HCEC 1CT (cell line): ENCODE data around the gene PDGFC.
"Not testable (repeated sequence)": the region's sequence is repeated elsewhere in the genome, so short reads cannot be mapped to it uniquely, and the experiment has no call there.

ENCODE experiments used
- DNase-seq: peaks from one replicate; pipeline ENCODE4 v3.0.0-alpha.2; 2017

The PDGFC gene

DNA sequence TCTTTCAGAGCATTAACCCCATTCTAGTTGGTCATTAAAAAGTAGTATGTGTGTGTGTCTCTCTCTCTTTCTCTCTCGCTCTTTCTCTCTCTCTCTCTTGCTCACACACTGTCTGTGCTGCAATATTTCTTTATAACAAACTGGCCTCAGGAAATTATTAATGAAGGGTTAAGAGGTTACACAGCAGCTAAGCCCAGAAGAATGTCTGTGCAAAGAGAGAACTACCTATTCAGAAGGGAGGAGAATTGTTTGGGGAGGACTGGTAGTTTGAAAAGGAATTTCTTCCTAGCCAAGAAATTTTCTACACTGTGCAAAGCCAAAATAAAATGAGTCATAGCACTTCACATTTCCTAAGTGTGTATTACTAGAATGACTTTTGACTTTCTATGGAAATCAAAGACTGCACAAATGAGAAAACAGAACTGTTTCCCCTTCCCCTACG is 22.2 kb downstream of the PDGFC start:
- peak; percentile 73 for DNase-seq

DNA sequence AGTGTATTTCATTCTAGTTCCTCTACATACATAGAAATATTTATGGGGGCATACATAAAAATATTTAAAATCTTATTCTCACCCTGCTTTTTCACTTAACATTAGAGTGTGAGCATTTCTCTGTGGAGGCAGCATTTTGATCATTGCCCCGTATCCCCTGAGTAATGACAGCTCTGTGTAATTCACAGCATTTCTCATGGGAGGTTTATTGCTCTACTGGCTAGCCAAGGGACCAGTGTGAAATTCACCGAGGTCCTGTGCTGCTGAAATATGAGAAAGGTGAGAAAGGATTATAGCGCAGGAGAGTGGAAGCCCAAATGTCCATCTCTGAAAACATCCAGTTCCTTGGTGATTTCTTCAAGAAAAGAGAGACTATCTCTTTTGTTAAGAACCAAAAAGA is 22.9 kb downstream of the PDGFC start:
- DNase-seq = no peak

DNA sequence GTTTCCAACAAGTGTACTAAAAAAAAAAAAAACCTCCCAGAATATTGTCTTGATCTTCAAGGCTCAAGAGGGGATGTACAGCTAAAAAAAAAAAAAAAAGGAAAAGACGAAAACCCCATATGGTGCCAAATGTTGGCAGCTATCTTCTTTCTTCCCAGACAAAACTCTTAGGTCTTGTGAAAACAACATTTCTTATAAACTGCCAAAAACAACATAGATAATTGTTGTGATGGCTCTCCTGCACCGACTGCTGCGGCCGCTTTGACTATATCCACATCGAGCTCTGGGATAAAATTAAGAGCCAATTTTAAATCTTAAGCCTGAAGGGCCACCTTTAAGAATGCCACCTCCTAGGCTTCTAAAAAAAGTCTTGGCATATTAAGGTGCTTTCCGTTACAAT is 23.5 kb downstream of the PDGFC start:
- no peak for DNase-seq

DNA sequence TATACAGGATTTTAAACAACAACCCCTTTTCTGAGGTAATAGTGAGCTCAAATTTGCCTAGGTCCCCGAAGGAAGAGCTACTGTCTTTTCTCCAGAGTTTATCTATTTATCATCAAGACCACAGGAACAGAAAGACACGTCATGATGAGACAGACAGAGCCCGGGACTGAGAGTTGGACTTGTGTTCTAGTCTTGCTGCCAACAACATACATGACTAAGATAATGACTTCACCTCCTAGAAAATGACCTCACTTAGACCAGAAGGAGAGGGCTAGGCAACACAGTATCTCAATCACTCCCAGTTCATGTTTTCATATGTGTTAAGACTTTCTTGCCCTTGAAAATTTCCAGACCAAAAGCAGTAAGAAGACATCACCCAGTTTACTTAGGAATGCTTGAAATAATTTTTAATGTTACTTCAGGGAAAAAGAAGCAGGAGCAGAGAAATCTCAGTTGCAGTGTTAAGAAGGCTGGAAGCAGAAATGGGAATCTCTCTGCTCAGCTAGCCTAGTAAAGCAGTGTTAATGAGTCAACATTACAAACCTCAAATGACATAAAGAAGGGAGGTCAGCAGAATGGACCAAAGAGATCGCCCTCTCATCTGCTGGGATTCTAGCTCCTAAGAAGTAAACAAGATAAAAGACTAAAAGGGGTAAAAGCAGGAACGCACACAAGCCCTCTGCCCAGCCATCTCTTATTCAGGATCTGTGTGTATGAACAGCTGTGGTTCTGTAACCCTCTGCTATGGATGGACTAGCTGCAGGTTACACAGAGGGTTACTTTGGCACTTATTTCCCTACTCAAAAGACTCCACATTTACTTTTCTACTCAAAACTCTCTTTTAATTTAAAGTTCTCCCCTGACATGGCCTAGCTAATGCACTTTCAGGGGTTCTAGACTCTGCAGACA is 24.8 kb downstream of the PDGFC start:
- peak; percentile 96 for DNase-seq

DNA sequence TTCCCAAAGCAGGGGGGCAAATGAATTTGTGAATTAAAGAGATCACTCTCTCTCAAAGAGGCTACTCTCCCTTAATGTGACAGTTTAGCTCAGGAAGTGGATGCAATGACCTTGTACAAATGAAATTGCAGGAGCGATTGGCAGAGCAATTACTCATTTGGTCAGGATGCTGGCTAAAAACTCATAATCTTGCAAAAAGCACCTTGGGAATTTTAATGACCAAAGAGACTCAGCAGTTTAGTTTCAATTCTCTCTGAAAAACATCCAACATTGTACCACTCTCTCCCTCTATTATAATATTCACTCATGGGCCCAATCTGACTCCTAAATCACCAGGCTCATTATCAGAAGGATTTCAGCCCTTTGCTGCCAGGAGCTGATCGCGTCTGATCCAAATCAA is 26.1 kb downstream of the PDGFC start:
- DNase-seq = no peak

DNA sequence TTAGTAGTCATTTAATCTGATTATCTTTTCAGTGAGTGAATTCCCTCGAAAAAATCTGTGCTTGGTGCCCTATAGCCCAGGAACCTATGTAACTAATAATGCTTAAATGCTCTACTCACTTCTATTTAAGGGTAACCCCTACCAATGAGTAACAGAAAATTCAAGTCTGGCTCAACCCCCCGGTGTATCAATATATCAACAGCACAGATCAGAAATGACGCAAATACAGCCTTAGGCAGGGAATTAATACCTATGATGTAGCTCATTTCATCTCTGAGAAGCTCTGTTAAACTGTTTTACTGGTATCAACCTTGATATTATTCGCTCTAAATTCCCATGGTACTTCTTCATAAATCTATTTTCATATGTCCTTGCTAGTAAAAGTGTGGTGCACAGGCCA is 28.6 kb downstream of the PDGFC start:
- DNase-seq = no peak

DNA sequence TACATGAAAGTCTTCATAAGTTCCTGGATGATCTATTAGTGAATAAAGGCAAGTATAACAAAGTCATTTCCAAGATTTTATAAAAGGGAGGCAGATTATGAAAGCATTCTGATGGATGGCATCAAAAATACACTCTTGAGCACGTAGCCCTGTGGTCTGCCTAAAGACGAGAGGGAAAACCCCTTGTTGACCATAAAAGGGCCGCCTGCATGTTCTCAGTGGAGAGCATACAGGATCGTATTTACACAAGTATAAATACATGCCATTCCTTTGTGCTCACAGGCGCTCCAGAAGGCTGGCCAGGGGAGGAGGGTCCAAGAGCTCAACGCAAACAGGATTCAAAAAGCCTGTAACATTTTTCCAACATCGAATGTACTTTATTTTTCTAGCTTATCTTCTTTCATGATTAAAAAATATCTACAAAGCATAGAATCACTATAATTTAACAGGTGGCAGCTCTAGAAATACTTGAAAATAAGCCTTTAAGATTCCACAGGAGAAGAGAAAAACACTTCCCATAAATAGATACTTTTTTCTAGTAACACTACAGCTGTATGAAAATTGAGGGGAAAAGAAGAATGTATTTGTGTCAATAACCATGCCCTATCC is 29.6 kb downstream of the PDGFC start:
- DNase-seq = peak; percentile 90

DNA sequence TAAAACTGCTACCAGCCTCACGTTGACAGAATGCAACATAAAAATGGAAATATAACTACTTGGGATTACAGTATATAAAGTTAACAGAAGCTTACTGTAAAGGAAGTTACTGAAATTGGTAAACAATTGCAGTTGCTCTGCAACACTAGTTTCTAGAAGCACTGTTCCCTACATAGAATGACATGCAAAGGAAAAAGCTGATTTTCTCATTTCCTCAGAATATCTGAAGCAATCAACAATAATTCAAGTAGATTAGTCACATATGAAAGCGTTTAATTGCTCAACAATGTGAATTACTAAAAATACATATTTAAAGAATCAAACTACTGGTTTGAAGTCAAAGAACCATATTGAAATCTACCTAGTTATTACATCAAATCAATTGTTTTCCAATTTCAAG is 31.8 kb downstream of the PDGFC start:
- peak; percentile 40 for DNase-seq

DNA sequence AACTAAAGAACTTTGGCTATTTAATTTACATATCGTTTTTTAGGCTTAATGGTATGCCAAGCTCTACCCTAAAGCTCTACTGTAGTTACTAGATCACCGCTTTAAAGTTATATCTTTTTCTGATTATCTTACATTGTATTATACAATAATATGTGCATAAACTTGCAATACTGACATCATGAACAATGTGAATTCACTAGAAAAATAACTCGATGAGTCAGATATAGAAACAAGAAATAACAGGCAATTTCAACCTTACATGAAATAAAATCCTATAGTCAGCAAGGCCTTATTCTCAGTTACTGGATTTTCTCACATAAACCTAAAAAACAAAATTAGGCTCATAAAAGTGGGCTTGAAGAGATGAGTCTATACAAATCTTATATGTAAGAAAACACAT is 32.5 kb downstream of the PDGFC start:
- DNase-seq = no peak

DNA sequence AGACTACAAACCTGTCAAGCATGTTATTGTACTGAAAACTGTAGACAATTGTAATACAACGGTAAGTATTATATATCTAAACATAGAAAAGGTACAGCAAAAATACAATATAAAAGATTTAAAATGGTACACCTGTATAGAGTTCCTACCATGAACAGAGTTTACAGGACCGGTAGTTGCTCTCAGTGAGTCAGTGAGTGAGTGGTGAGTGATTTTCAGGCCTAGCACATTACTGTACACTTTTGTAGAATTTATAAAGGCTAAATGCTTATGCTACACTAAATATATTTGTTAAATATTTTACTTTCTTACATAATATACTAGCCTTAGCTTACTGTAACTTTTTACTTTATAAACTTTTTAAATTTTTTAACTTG is 37.4 kb downstream of the PDGFC start:
- no peak for DNase-seq

DNA sequence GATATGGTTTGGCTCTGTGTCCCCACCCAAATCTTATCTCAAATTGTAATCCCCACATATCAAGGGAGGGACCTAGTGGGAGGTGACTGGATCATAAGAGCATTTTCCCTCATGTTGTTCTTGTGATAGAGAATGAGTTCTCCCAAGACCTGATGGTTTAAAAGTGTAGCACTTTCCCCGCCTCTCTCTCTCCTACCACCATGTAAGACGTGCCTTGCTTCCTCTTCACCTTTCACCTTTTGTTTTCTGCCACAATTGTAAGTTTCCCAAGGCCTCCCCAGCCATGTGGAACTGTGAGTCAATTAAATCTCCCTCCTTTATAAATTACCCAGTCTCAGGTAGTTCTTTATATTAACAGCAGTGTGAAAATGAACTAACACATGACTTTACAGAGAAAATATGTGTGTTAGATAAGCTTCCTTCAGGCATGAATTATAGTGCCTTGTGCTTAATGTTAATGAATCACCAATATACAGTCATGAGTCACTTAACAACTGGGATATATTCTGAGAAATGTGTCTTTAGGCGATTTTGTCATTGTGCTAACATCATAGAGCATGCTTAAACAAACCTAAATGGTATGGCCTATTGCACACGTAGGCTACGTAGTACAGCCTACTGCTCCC is 37.9 kb downstream of the PDGFC start:
- DNase-seq = peak; percentile 87

DNA sequence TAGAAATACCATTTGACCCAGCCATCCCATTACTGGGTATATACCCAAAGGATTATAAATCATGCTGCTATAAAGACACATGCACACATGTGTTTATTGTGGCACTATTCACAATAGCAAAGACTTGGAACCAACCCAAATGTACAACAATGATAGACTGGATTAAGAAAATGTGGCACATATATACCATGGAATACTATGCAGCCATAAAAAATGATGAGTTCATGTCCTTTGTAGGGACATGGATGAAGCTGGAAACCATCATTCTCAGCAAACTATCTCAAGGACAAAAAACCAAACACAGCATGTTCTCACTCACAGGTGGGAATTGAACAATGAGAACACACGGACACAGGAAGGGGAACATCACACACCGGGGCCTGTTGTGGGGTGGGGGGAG is 39.2 kb downstream of the PDGFC start:
- not testable (repeated sequence) for DNase-seq

DNA sequence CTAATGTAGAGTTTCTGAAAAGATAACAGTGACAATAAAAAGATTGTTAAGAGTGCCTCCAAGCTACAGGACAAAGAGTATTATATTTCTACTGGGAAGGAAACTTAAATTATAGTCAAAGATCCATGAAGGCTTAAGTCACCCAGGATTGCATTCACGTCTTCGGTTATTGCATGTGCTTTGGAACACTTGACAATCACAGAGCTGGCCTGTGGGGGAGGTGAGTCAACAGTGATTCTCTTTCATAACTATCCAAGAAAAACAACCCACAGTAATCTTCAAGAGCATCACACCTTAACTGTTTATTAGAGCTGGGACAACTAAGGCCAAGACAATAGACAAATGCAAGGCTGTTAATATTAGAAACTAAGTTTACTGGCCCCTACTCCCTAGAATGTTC is 40.3 kb downstream of the PDGFC start:
- peak; percentile 70 for DNase-seq

DNA sequence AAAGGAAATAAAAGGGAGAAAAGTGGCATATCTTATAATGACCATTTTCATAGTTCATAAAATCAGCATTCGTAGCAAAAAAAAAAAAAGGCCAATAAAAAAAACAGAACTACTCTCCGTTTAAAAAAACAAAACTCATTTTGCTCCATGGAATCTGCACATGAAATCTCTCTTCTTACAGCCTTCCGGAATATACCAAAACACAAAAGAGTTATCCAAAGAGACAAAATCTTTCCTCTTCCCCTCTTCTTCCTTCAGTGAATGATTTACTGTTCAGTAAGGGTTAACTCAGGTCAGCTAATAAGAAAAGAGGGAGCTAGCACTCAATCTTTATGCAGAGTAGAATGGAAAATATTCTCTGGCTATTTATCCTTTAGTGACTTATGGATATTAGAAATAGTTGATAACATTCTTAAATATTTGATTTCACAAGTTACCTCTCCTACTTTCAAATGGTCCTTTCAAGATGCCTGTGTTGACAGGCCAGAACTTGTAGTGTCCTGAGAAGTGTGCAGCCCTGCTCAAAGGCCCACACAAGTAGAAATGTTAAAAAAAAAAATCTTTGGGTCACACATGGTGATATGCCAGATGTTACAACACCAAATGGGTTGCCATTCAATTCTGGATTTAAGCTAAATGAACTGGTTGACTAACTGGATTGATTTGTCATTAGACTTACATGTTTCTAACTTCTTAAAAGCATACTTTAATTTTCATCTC is 42.1 kb downstream of the PDGFC start:
- no peak for DNase-seq

DNA sequence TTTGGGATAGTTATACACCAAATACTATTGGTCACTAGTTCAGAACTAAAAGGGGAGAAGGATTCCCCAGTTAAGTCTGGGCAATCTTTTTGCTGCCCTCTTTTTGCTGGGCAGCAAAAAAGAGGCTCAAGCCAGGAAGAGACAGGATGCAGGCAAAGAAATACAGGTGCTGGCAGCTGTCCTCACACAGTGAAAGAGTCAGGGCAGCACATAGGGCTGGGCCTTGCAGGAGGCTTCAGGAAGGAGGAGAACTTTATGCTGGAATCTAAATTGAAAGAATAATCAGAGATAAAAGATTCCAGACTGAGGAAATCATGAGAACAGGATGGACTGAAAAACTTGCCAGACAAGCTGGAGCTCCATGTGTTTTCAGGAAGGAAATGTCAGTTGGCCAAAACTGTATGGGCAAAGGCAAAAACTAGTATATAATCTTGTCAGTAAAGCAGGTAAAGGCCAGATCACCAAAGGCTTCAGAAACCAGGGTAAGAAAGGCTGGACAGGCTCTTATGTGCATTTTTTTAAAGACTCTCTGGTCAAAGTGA is 46.8 kb downstream of the PDGFC start:
- no peak for DNase-seq

DNA sequence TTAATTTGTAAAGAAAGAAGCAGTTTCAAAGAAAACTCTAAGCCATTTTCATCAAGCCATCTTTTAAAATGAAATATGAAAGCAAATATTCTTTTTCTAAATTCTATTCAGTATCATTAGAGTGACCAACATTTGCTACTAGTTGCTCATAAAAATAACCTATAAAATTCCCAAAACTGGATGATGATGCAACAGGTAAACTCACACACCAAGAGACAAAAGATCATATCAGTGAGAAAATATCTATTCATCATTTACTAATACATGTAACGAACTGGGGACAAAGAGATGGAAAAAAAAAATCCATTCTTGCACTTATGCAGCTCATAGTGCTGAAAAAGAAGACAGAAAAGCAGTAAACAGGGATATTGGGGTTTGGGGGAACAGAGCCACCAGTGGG is 48.1 kb downstream of the PDGFC start:
- no peak for DNase-seq

DNA sequence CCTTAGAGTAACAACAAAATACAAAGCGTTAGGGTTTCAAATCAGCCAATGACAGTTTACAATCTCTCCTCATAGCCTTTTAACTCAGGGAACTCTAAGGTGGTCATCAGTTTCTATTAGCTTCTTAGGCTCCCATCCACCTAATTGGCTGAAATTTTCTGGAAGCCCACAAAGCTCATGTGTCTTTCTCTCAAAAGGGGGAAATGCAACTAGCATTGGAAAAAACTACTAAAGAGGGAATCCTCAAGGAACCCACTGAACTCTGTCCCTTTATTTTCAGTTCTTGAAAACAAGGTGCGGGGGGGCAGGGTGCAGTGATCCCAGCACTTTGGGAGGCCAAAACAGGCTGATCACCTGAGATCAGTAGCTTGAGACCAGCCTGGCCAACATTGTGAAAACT is 56.4 kb downstream of the PDGFC start:
- no peak for DNase-seq

DNA sequence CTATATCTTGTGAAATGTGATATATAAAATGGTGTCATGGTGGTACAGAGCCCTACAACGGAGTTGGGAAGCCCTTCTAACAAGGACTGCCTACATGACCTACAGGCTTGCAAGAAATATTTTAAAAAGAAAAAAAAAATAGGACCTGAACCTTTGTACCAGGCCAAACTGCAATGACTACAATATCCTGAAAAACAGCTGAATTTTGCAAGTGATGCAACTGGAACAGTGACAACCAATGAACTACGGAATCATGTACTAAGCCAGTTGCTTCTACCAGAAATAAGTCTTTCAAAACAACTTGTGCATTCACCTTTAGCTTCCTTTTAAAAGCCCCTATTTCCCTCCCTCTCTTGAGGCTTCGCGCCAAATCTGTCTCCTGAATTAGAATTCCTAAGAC is 58.4 kb downstream of the PDGFC start:
- no peak for DNase-seq

DNA sequence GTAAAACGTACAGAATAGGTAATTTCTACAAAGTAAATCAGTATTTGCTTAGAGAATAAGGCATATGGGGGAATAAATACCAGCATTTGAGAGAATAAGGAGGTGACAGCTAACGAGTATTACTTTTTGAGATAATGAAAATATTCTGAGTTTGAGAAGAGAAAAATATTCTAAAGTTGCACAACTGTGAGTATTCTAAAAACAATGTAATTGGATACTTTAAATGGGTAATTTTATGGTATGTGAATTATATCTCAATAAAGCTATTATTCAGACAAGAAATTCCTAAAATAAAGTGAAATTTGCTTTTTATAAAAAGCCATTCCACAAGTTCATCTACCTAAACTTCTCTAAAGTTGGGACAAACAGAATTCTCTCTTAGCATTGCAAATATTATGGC is 62.6 kb downstream of the PDGFC start:
- no peak for DNase-seq

DNA sequence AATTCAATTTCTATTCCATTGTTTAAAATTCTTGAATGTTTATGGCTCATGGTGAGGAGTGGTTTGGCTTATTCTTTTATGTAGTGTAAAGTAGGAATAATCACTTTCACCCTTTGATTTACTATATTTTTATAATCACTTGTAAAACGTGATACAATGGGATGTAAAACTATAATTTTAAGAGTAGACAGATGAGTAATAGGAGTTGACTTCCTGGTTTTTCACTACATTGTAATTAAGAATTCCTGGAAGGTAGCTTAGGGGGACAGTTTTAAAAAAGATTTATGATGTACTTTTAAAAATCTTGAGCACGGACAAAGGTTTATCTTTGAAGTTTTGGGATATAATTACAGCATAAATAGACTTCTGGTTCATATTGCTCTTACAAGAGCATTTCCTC is 65.3 kb downstream of the PDGFC start:
- no peak for DNase-seq

DNA sequence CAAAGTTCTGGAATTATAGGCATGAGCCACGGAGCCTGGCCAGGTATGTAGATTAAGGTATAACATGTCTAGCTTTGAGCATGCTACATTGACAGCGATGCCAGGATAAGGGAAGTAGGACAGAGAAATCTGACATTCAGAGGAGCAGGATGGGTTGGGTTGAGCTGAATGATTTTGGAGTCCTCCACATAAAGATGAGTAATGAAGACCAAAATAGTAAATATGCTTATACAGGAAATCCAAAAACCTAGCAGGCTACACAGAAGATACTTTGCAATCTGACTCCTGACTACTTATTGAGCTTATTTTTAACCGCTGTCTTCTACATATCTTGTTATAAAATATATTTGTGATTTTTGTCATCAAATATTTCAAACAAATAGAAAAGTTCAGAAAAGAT is 69.7 kb downstream of the PDGFC start:
- peak; percentile 11 for DNase-seq

DNA sequence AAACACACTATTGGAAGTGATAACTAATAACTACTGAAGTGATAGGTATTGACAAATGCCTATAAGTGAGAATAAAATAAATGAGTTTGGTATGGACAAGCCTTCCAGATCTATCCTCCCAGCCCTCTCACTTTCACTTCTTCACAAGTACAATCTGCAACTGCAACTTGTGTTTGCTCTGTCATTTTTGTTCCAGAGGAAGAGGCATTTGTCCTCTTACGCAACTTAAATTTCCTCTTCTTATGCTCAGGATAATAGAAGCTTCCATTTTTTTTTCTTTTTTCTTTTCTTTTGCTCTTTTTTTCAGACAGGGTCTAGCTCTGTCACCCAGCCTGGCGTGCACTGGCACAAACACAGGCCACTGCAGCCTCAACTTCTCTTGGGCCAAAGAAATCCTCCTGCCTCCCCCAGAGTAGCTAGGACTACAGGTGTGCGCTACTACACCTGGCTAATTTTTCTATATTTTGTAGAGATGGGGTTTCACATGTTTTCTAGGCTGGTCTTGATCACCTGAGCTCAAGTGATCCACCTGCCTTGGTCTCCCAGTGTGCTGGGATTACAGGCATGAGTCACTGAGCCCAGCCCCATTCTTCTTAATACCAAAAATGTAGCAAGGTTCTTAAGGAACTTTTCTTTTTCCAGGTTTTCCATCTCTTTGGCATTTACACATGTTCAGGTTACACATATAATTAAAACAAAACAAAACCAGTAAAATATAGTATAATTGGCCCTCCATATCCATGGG is 73.1 kb downstream of the PDGFC start:
- peak; percentile 17 for DNase-seq
